ENCODE measurements around the gene MAGEF1. TPM values are rescaled to one million over a fixed set of nuclear protein-coding genes. Genes with fewer than 3 reads are reported as not detected.

Gene MAGEF1
- total and polyA plus RNA-seq, 2 of the 13 experiments (the other 11 are each of a cell fraction or from before 2014, with no cell fraction given): 26.0 to 62.4 TPM

GRCh38 chr3:184728010-184728527 lies 16.2 kb upstream of the MAGEF1 start:
- no peak for FAIRE-seq
- no peak for TF ChIP-seq HNRNPK (IDR thresholded peaks at IDR 0.05; ENCODE audit: low read depth, low read length, poor library complexity, severe bottlenecking)
- no peak for TF ChIP-seq PLRG1 (conservative IDR thresholded peaks at IDR 0.05)
- POLR2A ChIA-PET: no interaction called here
- Histone ChIP-seq H3K4me2 (ENCODE audit: low read depth, low read length) (no peak overlapping the region), H3K4me3 (replicated peaks in 1 of 3; ENCODE audit: insufficient read depth in 1 of 3, low read depth in 2 of 3, low read length in 3 of 3) (no peak overlapping the region), H4K20me1 (ENCODE audit: insufficient read depth, low read length) (no peaks in the 10 kb centered on the region), H3K79me2 (ENCODE audit: insufficient read depth, low read length) (no peaks in the 10 kb centered on the region), H3K9me3 (ENCODE audit: low read length) (no peaks in the 10 kb centered on the region), H3K4me1 (ENCODE audit: insufficient read depth, low read length) (peaks cover 11% of the 10 kb centered on the region; the same call in 1 of the 2 replicates), H3K36me3 (replicated peaks in 1 of 2; ENCODE audit: control insufficient read depth in 1 of 2, insufficient read depth in 2 of 2, low read length in 2 of 2) (no peaks in the 10 kb centered on the region), H3K27ac (ENCODE audit: extremely low read length, insufficient read depth, low read length) (no peak overlapping the region), H3K9ac (ENCODE audit: insufficient read depth, low read depth, low read length) (no peak overlapping the region), H3K27me3 (ENCODE audit: control insufficient read depth in 1 of 2, insufficient read depth in 2 of 2, low read length in 2 of 2) (peaks cover 0 to 2% of the 10 kb centered on the region in 2 experiments; a peak in 3 of 5 replicates), H2AFZ (ENCODE audit: low read length) (no peak overlapping the region)
- 66% methylated on average over 6 of the region's 6 CpGs for WGBS (ENCODE audit: low lambda C conversion rate)
- no TSS peak for BruUV-seq (replicated peaks)
- ATAC-seq: no peak
- intact Hi-C loops (cut with micrococcal nuclease; ENCODE audit: unreplicated experiment) (no loop called here), in situ Hi-C loops (cut with HindIII; ENCODE audit: extremely low pct_ligation_motif_present, low pct_unique_long_range_greater_than_20kb) (no loop called here)
- DNase-seq (ENCODE audit: low spot score): no peak
- CTCF ChIA-PET (ENCODE audit: low intra/inter-chr PET ratio, low total read pairs): interaction anchor here (1.6 kb wide), 1 partner anchor 167 kb away, joined by 16 read pairs; the partner anchor contains the start of gene EPHB3

- intact Hi-C loops (cut with micrococcal nuclease; ENCODE audit: unreplicated experiment): no loop called here
- 25% methylated on average over 8 of the region's 10 CpGs for WGBS (ENCODE audit: low lambda C conversion rate)
- no peak overlapping the region for H3K4me2 ChIP-seq (ENCODE audit: low read depth, low read length)
- H3K27me3 ChIP-seq (ENCODE audit: control insufficient read depth in 1 of 2, insufficient read depth in 2 of 2, low read length in 2 of 2): peaks cover 0 to 2% of the 10 kb centered on the region in 2 experiments; a peak in 3 of 5 replicates
- FAIRE-seq (peak; percentile 74), ATAC-seq (peak; percentile 97), DNase-seq (ENCODE audit: low spot score) (peak; percentile 75)
- H3K27ac ChIP-seq (ENCODE audit: extremely low read length, insufficient read depth, low read length): no peak overlapping the region
- no peaks in the 10 kb centered on the region for H3K79me2 ChIP-seq (ENCODE audit: insufficient read depth, low read length)
- peaks cover 11% of the 10 kb centered on the region; the same call in 1 of the 2 replicates for H3K4me1 ChIP-seq (ENCODE audit: insufficient read depth, low read length)
- no peaks in the 10 kb centered on the region for H4K20me1 ChIP-seq (ENCODE audit: insufficient read depth, low read length)
- no peak overlapping the region for H2AFZ ChIP-seq (ENCODE audit: low read length)
- in situ Hi-C loops (cut with HindIII; ENCODE audit: extremely low pct_ligation_motif_present, low pct_unique_long_range_greater_than_20kb): no loop called here
- no peak overlapping the region for H3K4me3 ChIP-seq (replicated peaks in 1 of 3; ENCODE audit: insufficient read depth in 1 of 3, low read depth in 2 of 3, low read length in 3 of 3)
- ChIA-PET CTCF (ENCODE audit: low intra/inter-chr PET ratio, low total read pairs) (interaction anchor here (1.6 kb wide), 1 partner anchor 166 kb away, joined by 16 read pairs; the partner anchor contains the start of gene EPHB3), POLR2A (no interaction called here)
- H3K36me3 ChIP-seq (replicated peaks in 1 of 2; ENCODE audit: control insufficient read depth in 1 of 2, insufficient read depth in 2 of 2, low read length in 2 of 2): no peaks in the 10 kb centered on the region
- H3K9me3 ChIP-seq (ENCODE audit: low read length): no peaks in the 10 kb centered on the region
- H3K9ac ChIP-seq (ENCODE audit: insufficient read depth, low read depth, low read length): no peak overlapping the region
- BruUV-seq (replicated peaks): no TSS peak
- TF ChIP-seq NONO (IDR thresholded peaks at IDR 0.05): no peak
- no peak for TF ChIP-seq NONO (CRISPR knock-in tag; conservative IDR thresholded peaks at IDR 0.05)
- TF ChIP-seq GZF1 (CRISPR knock-in tag; IDR thresholded peaks at IDR 0.05): no peak
- peak; percentile 25; the same call in 1 of the 2 replicates for TF ChIP-seq FOXA3 (CRISPR knock-in tag; IDR thresholded peaks at IDR 0.05)
- TF ChIP-seq ZNF343 (CRISPR knock-in tag; IDR thresholded peaks at IDR 0.05): no peak
- no peak for TF ChIP-seq TAF15 (IDR thresholded peaks at IDR 0.05; ENCODE audit: low read depth, low read length, poor library complexity, severe bottlenecking)
- TF ChIP-seq KAT2B (IDR thresholded peaks at IDR 0.05; ENCODE audit: borderline replicate concordance, low read depth, low read length): no peak
- TF ChIP-seq TIGD3 (CRISPR knock-in tag; IDR thresholded peaks at IDR 0.05; ENCODE audit: borderline replicate concordance): no peak
- no peak for TF ChIP-seq RNF219 (CRISPR knock-in tag; IDR thresholded peaks at IDR 0.05)
- TF ChIP-seq ZNF274 (CRISPR knock-in tag; IDR thresholded peaks at IDR 0.05): no peak
- no peak for TF ChIP-seq SATB2 (CRISPR knock-in tag; IDR thresholded peaks at IDR 0.05)
- no peak for TF ChIP-seq MBNL3 (CRISPR knock-in tag; conservative IDR thresholded peaks at IDR 0.05)
- TF ChIP-seq ZNF263 (CRISPR knock-in tag; IDR thresholded peaks at IDR 0.05): no peak
- no peak for TF ChIP-seq HOXA7 (CRISPR knock-in tag; IDR thresholded peaks at IDR 0.05)
Measured at GRCh38 chr3:184727357-184728009, 15.6 kb upstream of the MAGEF1 start.
